SK-N-SH (cell line): ENCODE measurements around the gene SNIP1.

Source experiments
- CHD2 ChIP-seq: fragments of 150-350 bp; IDR thresholded peaks from 2 replicates; pipeline ENCODE4 v1.6.1; 2018; ENCODE audit warnings: low read length; ENCODE audit not compliant: partially characterized antibody
- ELF1 ChIP-seq: IDR thresholded peaks from 2 replicates; pipeline ENCODE4 v1.4.0; 2012
- EP300 ChIP-seq, 2 experiments: IDR thresholded peaks; 2 replicates each; pipeline versions ENCODE4 v1.4.0 to v1.6.1; 2012; ENCODE audit warnings: borderline replicate concordance in 1 of 2, low read depth in 1 of 2, low read length in 1 of 2
- GABPA ChIP-seq: IDR thresholded peaks from 2 replicates; pipeline ENCODE4 v1.4.0; 2012; ENCODE audit warnings: low read depth, mild to moderate bottlenecking
- POLR2AphosphoS5 ChIP-seq: IDR thresholded peaks from 2 replicates; pipeline ENCODE4 v1.6.1; 2012; ENCODE audit warnings: low read depth, low read length
- RAD21 ChIP-seq: IDR thresholded peaks from 2 replicates; pipeline ENCODE4 v1.6.1; 2012; ENCODE audit warnings: mild to moderate bottlenecking, low read length
- RCOR1 ChIP-seq: fragments of 150-350 bp; IDR thresholded peaks from 2 replicates; pipeline ENCODE4 v1.6.1; 2017; ENCODE audit warnings: antibody characterized with exemption, low read length
- SIN3A ChIP-seq: IDR thresholded peaks from 2 replicates; pipeline ENCODE4 v1.6.1; 2012; ENCODE audit warnings: low read depth, mild to moderate bottlenecking, low read length, moderate library complexity, borderline replicate concordance
- SMC3 ChIP-seq: IDR thresholded peaks from 2 replicates; pipeline ENCODE4 v1.6.1; 2012; ENCODE audit warnings: low read depth, low read length, improper control_type of control experiment
- TCF12 ChIP-seq: IDR thresholded peaks from 2 replicates; pipeline ENCODE4 v1.4.0; 2012
- TEAD4 ChIP-seq: IDR thresholded peaks from 2 replicates; pipeline ENCODE4 v1.4.0; 2012; ENCODE audit warnings: mild to moderate bottlenecking, borderline replicate concordance; ENCODE audit not compliant: insufficient read depth
- TF ChIP-seq, protein P1 (sequence below): fragments of 200-600 bp; sonication (generic); IDR thresholded peaks from 2 replicates; pipeline ENCODE4 v1.6.1; 2017; ENCODE audit warnings: antibody characterized with exemption, mild to moderate bottlenecking, moderate library complexity
- TF ChIP-seq, protein P2 (sequence below): IDR thresholded peaks from 2 replicates; pipeline ENCODE4 v1.6.1; 2012; ENCODE audit warnings: mild to moderate bottlenecking, low read depth, low read length, moderate library complexity

DNA sequence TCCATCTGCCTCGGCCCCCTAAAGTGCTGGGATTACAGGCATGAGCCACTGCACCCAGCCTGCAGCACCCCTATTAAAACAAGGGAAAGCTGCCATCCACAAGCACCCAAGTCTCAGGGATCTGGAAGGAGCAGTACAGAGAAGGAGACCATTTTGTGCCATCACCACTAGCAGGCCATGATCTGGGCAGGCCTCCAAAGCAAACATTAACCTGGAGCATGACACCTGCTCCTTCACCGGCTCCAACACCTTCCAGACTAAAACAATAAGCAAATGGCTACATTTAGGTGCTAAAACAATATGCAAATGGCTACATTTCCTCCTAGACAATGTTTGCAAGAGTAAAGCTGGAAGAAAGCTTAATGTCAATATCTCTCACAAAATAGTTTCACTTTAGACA lies 56.3 kb downstream of the SNIP1 start:
- TF ChIP-seq TEAD4 (no peak), POLR2AphosphoS5 (no peak), ELF1 (no peak), SMC3 (no peak), CHD2 (no peak), SIN3A (no peak), TCF12 (no peak), RAD21 (no peak), RCOR1 (no peak), EP300 (IDR thresholded peaks at IDR 0.05; ENCODE audit: borderline replicate concordance in 1 of 2, low read depth in 1 of 2, low read length in 1 of 2) (no peak), GABPA (no peak)
- TF ChIP-seq, protein P1, sequence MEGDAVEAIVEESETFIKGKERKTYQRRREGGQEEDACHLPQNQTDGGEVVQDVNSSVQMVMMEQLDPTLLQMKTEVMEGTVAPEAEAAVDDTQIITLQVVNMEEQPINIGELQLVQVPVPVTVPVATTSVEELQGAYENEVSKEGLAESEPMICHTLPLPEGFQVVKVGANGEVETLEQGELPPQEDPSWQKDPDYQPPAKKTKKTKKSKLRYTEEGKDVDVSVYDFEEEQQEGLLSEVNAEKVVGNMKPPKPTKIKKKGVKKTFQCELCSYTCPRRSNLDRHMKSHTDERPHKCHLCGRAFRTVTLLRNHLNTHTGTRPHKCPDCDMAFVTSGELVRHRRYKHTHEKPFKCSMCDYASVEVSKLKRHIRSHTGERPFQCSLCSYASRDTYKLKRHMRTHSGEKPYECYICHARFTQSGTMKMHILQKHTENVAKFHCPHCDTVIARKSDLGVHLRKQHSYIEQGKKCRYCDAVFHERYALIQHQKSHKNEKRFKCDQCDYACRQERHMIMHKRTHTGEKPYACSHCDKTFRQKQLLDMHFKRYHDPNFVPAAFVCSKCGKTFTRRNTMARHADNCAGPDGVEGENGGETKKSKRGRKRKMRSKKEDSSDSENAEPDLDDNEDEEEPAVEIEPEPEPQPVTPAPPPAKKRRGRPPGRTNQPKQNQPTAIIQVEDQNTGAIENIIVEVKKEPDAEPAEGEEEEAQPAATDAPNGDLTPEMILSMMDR, result no peak
- TF ChIP-seq, protein P2, sequence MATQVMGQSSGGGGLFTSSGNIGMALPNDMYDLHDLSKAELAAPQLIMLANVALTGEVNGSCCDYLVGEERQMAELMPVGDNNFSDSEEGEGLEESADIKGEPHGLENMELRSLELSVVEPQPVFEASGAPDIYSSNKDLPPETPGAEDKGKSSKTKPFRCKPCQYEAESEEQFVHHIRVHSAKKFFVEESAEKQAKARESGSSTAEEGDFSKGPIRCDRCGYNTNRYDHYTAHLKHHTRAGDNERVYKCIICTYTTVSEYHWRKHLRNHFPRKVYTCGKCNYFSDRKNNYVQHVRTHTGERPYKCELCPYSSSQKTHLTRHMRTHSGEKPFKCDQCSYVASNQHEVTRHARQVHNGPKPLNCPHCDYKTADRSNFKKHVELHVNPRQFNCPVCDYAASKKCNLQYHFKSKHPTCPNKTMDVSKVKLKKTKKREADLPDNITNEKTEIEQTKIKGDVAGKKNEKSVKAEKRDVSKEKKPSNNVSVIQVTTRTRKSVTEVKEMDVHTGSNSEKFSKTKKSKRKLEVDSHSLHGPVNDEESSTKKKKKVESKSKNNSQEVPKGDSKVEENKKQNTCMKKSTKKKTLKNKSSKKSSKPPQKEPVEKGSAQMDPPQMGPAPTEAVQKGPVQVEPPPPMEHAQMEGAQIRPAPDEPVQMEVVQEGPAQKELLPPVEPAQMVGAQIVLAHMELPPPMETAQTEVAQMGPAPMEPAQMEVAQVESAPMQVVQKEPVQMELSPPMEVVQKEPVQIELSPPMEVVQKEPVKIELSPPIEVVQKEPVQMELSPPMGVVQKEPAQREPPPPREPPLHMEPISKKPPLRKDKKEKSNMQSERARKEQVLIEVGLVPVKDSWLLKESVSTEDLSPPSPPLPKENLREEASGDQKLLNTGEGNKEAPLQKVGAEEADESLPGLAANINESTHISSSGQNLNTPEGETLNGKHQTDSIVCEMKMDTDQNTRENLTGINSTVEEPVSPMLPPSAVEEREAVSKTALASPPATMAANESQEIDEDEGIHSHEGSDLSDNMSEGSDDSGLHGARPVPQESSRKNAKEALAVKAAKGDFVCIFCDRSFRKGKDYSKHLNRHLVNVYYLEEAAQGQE, result no peak
